Measurements from ENCODE around the gene COPG2. TPM values are rescaled to one million over a fixed set of nuclear protein-coding genes. Genes with fewer than 3 reads are reported as not detected.
"Not testable (repeated sequence)": the region's sequence is repeated elsewhere in the genome, so short reads cannot be mapped to it uniquely, and the experiment has no call there.

Gene COPG2
- polyA plus RNA-seq, 1 donor: 65.3 TPM

- no peak for DNase-seq
Observed at GRCh38 chr7:130650611-130651120, 17.9 kb downstream of the COPG2 start.

GRCh38 chr7:130649004-130649790 lies 19.4 kb downstream of the COPG2 start:
- no peak for DNase-seq

GRCh38 chr7:130648580-130648979 lies 20.0 kb downstream of the COPG2 start:
- no peak for DNase-seq

GRCh38 chr7:130642383-130642782 lies 26.2 kb downstream of the COPG2 start:
- no peak for DNase-seq

GRCh38 chr7:130641497-130641896 lies 27.1 kb downstream of the COPG2 start:
- no peak for DNase-seq

GRCh38 chr7:130641040-130641439 lies 27.5 kb downstream of the COPG2 start:
- no peak for DNase-seq

GRCh38 chr7:130639388-130639787 lies 29.2 kb downstream of the COPG2 start:
- no peak for DNase-seq

GRCh38 chr7:130632111-130632510 lies 36.4 kb downstream of the COPG2 start:
- DNase-seq: no peak

GRCh38 chr7:130628901-130629300 lies 39.6 kb downstream of the COPG2 start:
- no peak for DNase-seq

- no peak for DNase-seq
Observed at GRCh38 chr7:130627775-130628174, 40.8 kb downstream of the COPG2 start.

GRCh38 chr7:130622866-130623265 lies 45.7 kb downstream of the COPG2 start:
- no peak for DNase-seq

- no peak for DNase-seq
Observed at GRCh38 chr7:130615583-130615982, 53.0 kb downstream of the COPG2 start.

GRCh38 chr7:130614449-130614848 lies 54.1 kb downstream of the COPG2 start:
- DNase-seq: no peak

- DNase-seq: no peak
Observed at GRCh38 chr7:130611218-130611617, 57.3 kb downstream of the COPG2 start.

- not testable (repeated sequence) for DNase-seq
Observed at GRCh38 chr7:130607066-130607465, 61.5 kb downstream of the COPG2 start.

- no peak for DNase-seq
Observed at GRCh38 chr7:130606161-130606560, 62.4 kb downstream of the COPG2 start.

- no peak for DNase-seq
Observed at GRCh38 chr7:130598056-130598455, 70.5 kb downstream of the COPG2 start.

GRCh38 chr7:130595986-130596385 lies 72.6 kb downstream of the COPG2 start:
- no peak for DNase-seq

GRCh38 chr7:130593033-130593432 lies 75.5 kb downstream of the COPG2 start:
- DNase-seq: peak; percentile 6

GRCh38 chr7:130591464-130591863 lies 77.1 kb downstream of the COPG2 start:
- not testable (repeated sequence) for DNase-seq

- DNase-seq: not testable (repeated sequence)
Observed at GRCh38 chr7:130585932-130586331, 82.6 kb downstream of the COPG2 start.

GRCh38 chr7:130575110-130575509 lies 93.4 kb downstream of the COPG2 start:
- DNase-seq: not testable (repeated sequence)

- DNase-seq: not testable (repeated sequence)
Observed at GRCh38 chr7:130570144-130570543, 98.4 kb downstream of the COPG2 start.

GRCh38 chr7:130566898-130567280 lies 101.7 kb downstream of the COPG2 start:
- DNase-seq: no peak
